T-helper 17 cell (primary cell): ENCODE measurements around the gene CFAP74. TPM values are rescaled to one million over a fixed set of nuclear protein-coding genes. Genes with fewer than 3 reads are reported as not detected.

ENCODE experiments used
- ATAC-seq: fragments of 150-1000 bp; cut with Tn5 transposase; 2 replicates; pipeline ENCODE4 v1.10.0; 2021; ENCODE audit warnings: mild to moderate bottlenecking, moderate library complexity
- DNase-seq, 3 donors: peaks; one replicate each; pipeline versions ENCODE4 v3.0.0 to v3.0.0-alpha.2; 2020 to 2021
- H3K9me3 ChIP-seq: one replicate; pipeline ENCODE4 v1.7.0; 2013; ENCODE audit warnings: low read length, mild to moderate bottlenecking; ENCODE audit not compliant: control insufficient read depth, poor library complexity, severe bottlenecking
- H3K27ac Mint-ChIP-seq: one replicate; pipeline ENCODE4 v1.8.0; 2022; ENCODE audit warnings: mild to moderate bottlenecking, moderate library complexity, mixed read lengths
- H3K27me3 Mint-ChIP-seq: one replicate; pipeline ENCODE4 v1.8.0; 2022; ENCODE audit warnings: mixed read lengths
- H3K36me3 Mint-ChIP-seq: one replicate; pipeline ENCODE4 v1.8.0; 2022; ENCODE audit warnings: low read depth, mixed read lengths
- H3K4me1 Mint-ChIP-seq: one replicate; pipeline ENCODE4 v1.8.0; 2022; ENCODE audit warnings: mild to moderate bottlenecking, mixed read lengths
- H3K4me3 Mint-ChIP-seq: one replicate; pipeline ENCODE4 v1.8.0; 2022; ENCODE audit warnings: mild to moderate bottlenecking, moderate library complexity, mixed read lengths
- total RNA-seq, 4 donors: library from RNA in 2 of 4; stranded (reverse) in 2 of 4; gene quantifications; one replicate each; pipeline ENCODE4 v1.2.3 and lab custom pipeline; 2022 to 2026

CFAP74 gene
- total RNA-seq, 2 donors from 2014 or later = not detected

GRCh38 chr1:1922702-1922955 is 81.0 kb downstream of the CFAP74 start:
- no peak overlapping the region for H3K27ac Mint-ChIP-seq
- no peak for ATAC-seq
- peak in 1 of 3 donors; percentile 11 for DNase-seq

GRCh38 chr1:1921901-1922701 is 81.5 kb downstream of the CFAP74 start:
- no peaks in the 10 kb centered on the region for H3K27me3 Mint-ChIP-seq
- ATAC-seq (no peak), DNase-seq (peak in 1 of 3 donors; percentile 8)
- H3K4me1 Mint-ChIP-seq = peaks cover 3% of the 10 kb centered on the region
- H3K27ac Mint-ChIP-seq = no peak overlapping the region
- H3K9me3 ChIP-seq = no peaks in the 10 kb centered on the region
- H3K36me3 Mint-ChIP-seq = no peaks in the 10 kb centered on the region
- no peak overlapping the region for H3K4me3 Mint-ChIP-seq

More at GRCh38 chr1:1922702-1922955, 81.0 kb downstream of the CFAP74 start:
- Mint-ChIP-seq H3K27me3 (no peaks in the 10 kb centered on the region), H3K4me3 (no peak overlapping the region), H3K36me3 (no peaks in the 10 kb centered on the region), H3K4me1 (peaks cover 3% of the 10 kb centered on the region)
- no peaks in the 10 kb centered on the region for H3K9me3 ChIP-seq

GRCh38 chr1:1921459-1921862 is 82.1 kb downstream of the CFAP74 start:
- Mint-ChIP-seq H3K4me3 (no peak overlapping the region), H3K27ac (no peak overlapping the region), H3K36me3 (no peaks in the 10 kb centered on the region), H3K27me3 (no peaks in the 10 kb centered on the region), H3K4me1 (peaks cover 3% of the 10 kb centered on the region)
- ATAC-seq (no peak), DNase-seq (peak in 1 of 3 donors; percentile 9)
- no peaks in the 10 kb centered on the region for H3K9me3 ChIP-seq

- H3K27me3 Mint-ChIP-seq = no peaks in the 10 kb centered on the region
- peak overlapping the region; percentile 25 for H3K4me3 Mint-ChIP-seq
- H3K9me3 ChIP-seq = no peaks in the 10 kb centered on the region
- ATAC-seq (no peak), DNase-seq (peak in 1 of 3 donors; percentile 11)
- H3K36me3 Mint-ChIP-seq = no peaks in the 10 kb centered on the region
- H3K27ac Mint-ChIP-seq = no peak overlapping the region
- peaks cover 3% of the 10 kb centered on the region for H3K4me1 Mint-ChIP-seq
Measured at GRCh38 chr1:1920608-1921458, 82.8 kb downstream of the CFAP74 start.

GRCh38 chr1:1920057-1920607 is 83.5 kb downstream of the CFAP74 start:
- DNase-seq (no peak), ATAC-seq (no peak)
- Mint-ChIP-seq H3K27me3 (no peaks in the 10 kb centered on the region), H3K4me3 (peak overlapping the region; percentile 25), H3K27ac (no peak overlapping the region), H3K36me3 (no peaks in the 10 kb centered on the region), H3K4me1 (peaks cover 3% of the 10 kb centered on the region)
- no peaks in the 10 kb centered on the region for H3K9me3 ChIP-seq

- H3K27ac Mint-ChIP-seq = no peak overlapping the region
- DNase-seq (peak; percentile 100), ATAC-seq (peak; percentile 91)
- no peaks in the 10 kb centered on the region for H3K36me3 Mint-ChIP-seq
- H3K27me3 Mint-ChIP-seq = no peaks in the 10 kb centered on the region
- H3K4me3 Mint-ChIP-seq = peak overlapping the region; percentile 52
- H3K4me1 Mint-ChIP-seq = peaks cover 3% of the 10 kb centered on the region
- no peaks in the 10 kb centered on the region for H3K9me3 ChIP-seq
Measured at GRCh38 chr1:1919304-1920056, 84.1 kb downstream of the CFAP74 start.

- H3K27ac Mint-ChIP-seq = no peak within 1 kb of the TSS
Measured at GRCh38 chr1:1918901-1919303, 84.7 kb downstream of the CFAP74 start, which contains the start of gene TMEM52. TMEM52 (minus strand) TSS chr1:1919279; CDS start chr1:1919265, 14 bp downstream.

GRCh38 chr1:1917995-1918900 is 85.3 kb downstream of the CFAP74 start:
- Mint-ChIP-seq H3K27me3 (peaks cover 7% of the 10 kb centered on the region), H3K36me3 (no peaks in the 10 kb centered on the region), H3K4me1 (peaks cover 3% of the 10 kb centered on the region), H3K4me3 (peak overlapping the region; percentile 67), H3K27ac (no peak overlapping the region)
- H3K9me3 ChIP-seq = no peaks in the 10 kb centered on the region
- ATAC-seq = no peak
- peak in 1 of 3 donors; percentile 9 for DNase-seq

More at GRCh38 chr1:1918901-1919303, 84.7 kb downstream of the CFAP74 start, which contains the start of gene TMEM52:
- H3K36me3 Mint-ChIP-seq = no peaks in the 10 kb centered on the region
- peak within 1 kb of the TSS; percentile 67 for H3K4me3 Mint-ChIP-seq
- H3K9me3 ChIP-seq = no peaks in the 10 kb centered on the region
- H3K4me1 Mint-ChIP-seq = peaks cover 3% of the 10 kb centered on the region
- DNase-seq (peak in 1 of 3 donors; percentile 39), ATAC-seq (peak; percentile 19)
- peaks cover under 1% of the 10 kb centered on the region for H3K27me3 Mint-ChIP-seq

GRCh38 chr1:1917304-1917976 is 86.1 kb downstream of the CFAP74 start:
- no peaks in the 10 kb centered on the region for H3K9me3 ChIP-seq
- Mint-ChIP-seq H3K36me3 (no peaks in the 10 kb centered on the region), H3K27ac (no peak overlapping the region), H3K27me3 (peaks cover 7% of the 10 kb centered on the region), H3K4me3 (peak overlapping the region; percentile 67), H3K4me1 (peaks cover 3% of the 10 kb centered on the region)
- ATAC-seq (no peak), DNase-seq (no peak)

GRCh38 chr1:1916851-1917251 is 86.7 kb downstream of the CFAP74 start:
- peaks cover 7% of the 10 kb centered on the region for H3K27me3 Mint-ChIP-seq
- no peak overlapping the region for H3K27ac Mint-ChIP-seq
- no peak for ATAC-seq
- H3K4me3 Mint-ChIP-seq = no peak overlapping the region
- peak in 1 of 3 donors; percentile 6 for DNase-seq
- H3K9me3 ChIP-seq = no peaks in the 10 kb centered on the region
- peaks cover 3% of the 10 kb centered on the region for H3K4me1 Mint-ChIP-seq
- H3K36me3 Mint-ChIP-seq = no peaks in the 10 kb centered on the region

GRCh38 chr1:1915911-1916840 is 87.4 kb downstream of the CFAP74 start:
- Mint-ChIP-seq H3K27ac (no peak overlapping the region), H3K27me3 (peaks cover 7% of the 10 kb centered on the region), H3K4me3 (no peak overlapping the region), H3K4me1 (peaks cover 3% of the 10 kb centered on the region), H3K36me3 (no peaks in the 10 kb centered on the region)
- ATAC-seq = no peak
- peak in 1 of 3 donors; percentile 9 for DNase-seq
- H3K9me3 ChIP-seq = no peaks in the 10 kb centered on the region
